Measurements from ENCODE around the gene RB1. TPM values are rescaled to one million over a fixed set of nuclear protein-coding genes. Genes with fewer than 3 reads are reported as not detected.

The RB1 gene
- total and polyA plus RNA-seq, 2 experiments from 2014 or later = 19.5 to 22.3 TPM

GRCh38 chr13:48281556-48281955 is 22.0 kb upstream of the RB1 start (continued):
- no peak for TF ChIP-seq ZNF462 (CRISPR knock-in tag; IDR thresholded peaks at IDR 0.05)
- TF ChIP-seq, protein P1, sequence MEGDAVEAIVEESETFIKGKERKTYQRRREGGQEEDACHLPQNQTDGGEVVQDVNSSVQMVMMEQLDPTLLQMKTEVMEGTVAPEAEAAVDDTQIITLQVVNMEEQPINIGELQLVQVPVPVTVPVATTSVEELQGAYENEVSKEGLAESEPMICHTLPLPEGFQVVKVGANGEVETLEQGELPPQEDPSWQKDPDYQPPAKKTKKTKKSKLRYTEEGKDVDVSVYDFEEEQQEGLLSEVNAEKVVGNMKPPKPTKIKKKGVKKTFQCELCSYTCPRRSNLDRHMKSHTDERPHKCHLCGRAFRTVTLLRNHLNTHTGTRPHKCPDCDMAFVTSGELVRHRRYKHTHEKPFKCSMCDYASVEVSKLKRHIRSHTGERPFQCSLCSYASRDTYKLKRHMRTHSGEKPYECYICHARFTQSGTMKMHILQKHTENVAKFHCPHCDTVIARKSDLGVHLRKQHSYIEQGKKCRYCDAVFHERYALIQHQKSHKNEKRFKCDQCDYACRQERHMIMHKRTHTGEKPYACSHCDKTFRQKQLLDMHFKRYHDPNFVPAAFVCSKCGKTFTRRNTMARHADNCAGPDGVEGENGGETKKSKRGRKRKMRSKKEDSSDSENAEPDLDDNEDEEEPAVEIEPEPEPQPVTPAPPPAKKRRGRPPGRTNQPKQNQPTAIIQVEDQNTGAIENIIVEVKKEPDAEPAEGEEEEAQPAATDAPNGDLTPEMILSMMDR (conservative IDR thresholded peaks at IDR 0.05; ENCODE audit: low read depth in 2 of 2) = no peak
- no peak for TF ChIP-seq EZH2 (IDR thresholded peaks at IDR 0.05; ENCODE audit: low read depth, unreplicated experiment)
- TF ChIP-seq ZNF114 (CRISPR knock-in tag; IDR thresholded peaks at IDR 0.05) = no peak
- TF ChIP-seq ZNF331 (CRISPR knock-in tag; IDR thresholded peaks at IDR 0.05; ENCODE audit: low read depth) = no peak

DNA sequence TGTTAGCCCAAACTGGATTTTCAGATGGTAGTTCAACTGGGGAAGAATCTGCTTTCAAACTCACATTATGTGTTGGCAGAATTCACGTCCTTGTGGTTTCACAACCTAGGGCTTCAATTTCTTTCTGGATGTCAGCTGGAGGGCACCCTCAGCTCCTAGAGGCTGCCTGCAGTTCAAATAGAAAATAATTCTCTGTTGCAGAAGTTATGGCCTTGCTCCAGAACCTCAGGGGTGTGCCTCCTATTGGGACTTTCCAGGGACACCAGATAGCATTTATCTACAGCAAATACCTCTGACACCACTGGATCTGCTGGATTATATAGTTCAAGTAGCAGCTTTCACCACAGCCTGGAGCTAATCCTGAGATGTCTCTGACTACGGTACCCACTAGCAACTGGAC is 11.8 kb upstream of the RB1 start:
- Histone ChIP-seq H4K20me1 (replicated peaks; ENCODE audit: insufficient read depth) (no peaks in the 10 kb centered on the region), H3K27ac (ENCODE audit: low read depth) (no peak overlapping the region), H3K4me1 (ENCODE audit: insufficient read depth) (no peaks in the 10 kb centered on the region), H3K4me3 (no peak overlapping the region), H3K4me2 (no peak overlapping the region), H3K27me3 (ENCODE audit: insufficient read depth) (no peaks in the 10 kb centered on the region), H3F3A (replicated peaks; ENCODE audit: low read depth) (no peaks in the 10 kb centered on the region), H2AFZ (no peak overlapping the region), H3K9me2 (ENCODE audit: insufficient read depth) (peaks cover 6% of the 10 kb centered on the region; the same call in 1 of the 2 replicates), H3K79me2 (replicated peaks; ENCODE audit: insufficient read depth) (no peaks in the 10 kb centered on the region), H3K36me3 (ENCODE audit: insufficient read depth) (no peaks in the 10 kb centered on the region)
- Mint-ChIP-seq H3K4me3 (no peak overlapping the region), H3K4me1 (no peaks in the 10 kb centered on the region), H3K36me3 (ENCODE audit: low read depth) (no peaks in the 10 kb centered on the region), H3K27ac (no peak overlapping the region), H3K9me3 (no peaks in the 10 kb centered on the region), H3K27me3 (ENCODE audit: insufficient read depth, low read depth, poor library complexity) (peaks cover 4% of the 10 kb centered on the region)
- DNase-seq (ENCODE audit: low spot score) = no peak
- no peak for ATAC-seq
- TF ChIP-seq ZNF331 (CRISPR knock-in tag; IDR thresholded peaks at IDR 0.05; ENCODE audit: low read depth) (no peak), EZH2phosphoT487 (IDR thresholded peaks at IDR 0.05; ENCODE audit: unreplicated experiment) (no peak), NANOG (IDR thresholded peaks at IDR 0.05; ENCODE audit: borderline replicate concordance) (no peak), ZNF462 (CRISPR knock-in tag; IDR thresholded peaks at IDR 0.05) (no peak), EZH2 (IDR thresholded peaks at IDR 0.05; ENCODE audit: low read depth, unreplicated experiment) (no peak), STAT1 (IDR thresholded peaks at IDR 0.05; ENCODE audit: unreplicated experiment) (no peak)

Data from GM23338 (cell line).